Measurements from ENCODE around the gene ARL11. TPM values are rescaled to one million over a fixed set of nuclear protein-coding genes. Genes with fewer than 3 reads are reported as not detected.

The ARL11 gene
- total RNA-seq, 2 experiments from 2014 or later = 0.29 to 0.61 TPM

DNA sequence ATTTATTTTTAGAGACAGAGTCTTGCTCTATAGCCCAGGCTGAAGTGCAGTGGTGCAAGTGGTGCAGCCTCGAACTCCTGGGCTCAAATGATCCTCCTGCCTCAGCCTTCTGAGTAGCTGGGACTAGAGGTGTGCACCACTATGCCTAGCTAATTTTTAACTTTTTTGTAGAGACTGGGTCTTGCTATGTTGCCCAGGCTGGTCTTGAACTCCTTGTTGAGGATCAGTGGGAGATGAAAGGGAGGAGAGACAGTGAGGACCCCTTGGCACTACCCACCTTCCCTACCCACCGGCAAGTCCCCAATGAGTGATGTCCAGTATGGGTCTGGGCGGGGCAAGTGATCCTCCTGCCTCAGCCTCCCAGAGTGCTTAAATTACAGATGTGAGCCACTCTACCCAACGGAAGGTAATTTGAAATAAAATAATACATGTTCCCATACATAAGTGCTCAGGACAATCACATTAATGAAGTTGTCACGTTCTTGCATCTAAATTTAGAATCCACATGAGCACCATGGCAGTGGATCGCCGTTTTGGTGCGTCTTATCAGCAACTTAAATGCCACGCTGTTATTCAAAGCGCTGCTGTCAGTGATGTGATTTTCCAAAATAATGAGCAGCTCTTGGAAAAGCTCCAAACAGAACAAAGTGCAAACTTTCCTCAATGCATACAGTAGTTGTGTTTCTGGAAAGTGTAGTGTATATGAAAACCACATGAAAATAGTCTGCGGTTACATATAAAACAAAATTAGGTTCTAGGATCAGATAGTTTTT lies 5.9 kb upstream of the ARL11 start:
- intact Hi-C loops (cut with micrococcal nuclease) = no loop called here
- Mint-ChIP-seq H3K9me3 (no peaks in the 10 kb centered on the region), H3K36me3 (ENCODE audit: low read depth) (no peaks in the 10 kb centered on the region), H3K4me3 (no peak overlapping the region), H3K27me3 (no peaks in the 10 kb centered on the region), H3K27ac (no peak overlapping the region), H3K4me1 (ENCODE audit: low read depth) (no peaks in the 10 kb centered on the region)
- no peak for DNase-seq
- ChIA-PET POLR2A (no interaction called here), CTCF (interaction anchor here (1.3 to 1.5 kb wide), 2 partner anchors 8 to 9 kb away, joined by 3 to 4 read pairs; no protein-coding TSS in a partner anchor)
- TF ChIP-seq, protein P1, sequence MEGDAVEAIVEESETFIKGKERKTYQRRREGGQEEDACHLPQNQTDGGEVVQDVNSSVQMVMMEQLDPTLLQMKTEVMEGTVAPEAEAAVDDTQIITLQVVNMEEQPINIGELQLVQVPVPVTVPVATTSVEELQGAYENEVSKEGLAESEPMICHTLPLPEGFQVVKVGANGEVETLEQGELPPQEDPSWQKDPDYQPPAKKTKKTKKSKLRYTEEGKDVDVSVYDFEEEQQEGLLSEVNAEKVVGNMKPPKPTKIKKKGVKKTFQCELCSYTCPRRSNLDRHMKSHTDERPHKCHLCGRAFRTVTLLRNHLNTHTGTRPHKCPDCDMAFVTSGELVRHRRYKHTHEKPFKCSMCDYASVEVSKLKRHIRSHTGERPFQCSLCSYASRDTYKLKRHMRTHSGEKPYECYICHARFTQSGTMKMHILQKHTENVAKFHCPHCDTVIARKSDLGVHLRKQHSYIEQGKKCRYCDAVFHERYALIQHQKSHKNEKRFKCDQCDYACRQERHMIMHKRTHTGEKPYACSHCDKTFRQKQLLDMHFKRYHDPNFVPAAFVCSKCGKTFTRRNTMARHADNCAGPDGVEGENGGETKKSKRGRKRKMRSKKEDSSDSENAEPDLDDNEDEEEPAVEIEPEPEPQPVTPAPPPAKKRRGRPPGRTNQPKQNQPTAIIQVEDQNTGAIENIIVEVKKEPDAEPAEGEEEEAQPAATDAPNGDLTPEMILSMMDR (IDR thresholded peaks at IDR 0.05) = no peak
- ATAC-seq = no peak

DNA sequence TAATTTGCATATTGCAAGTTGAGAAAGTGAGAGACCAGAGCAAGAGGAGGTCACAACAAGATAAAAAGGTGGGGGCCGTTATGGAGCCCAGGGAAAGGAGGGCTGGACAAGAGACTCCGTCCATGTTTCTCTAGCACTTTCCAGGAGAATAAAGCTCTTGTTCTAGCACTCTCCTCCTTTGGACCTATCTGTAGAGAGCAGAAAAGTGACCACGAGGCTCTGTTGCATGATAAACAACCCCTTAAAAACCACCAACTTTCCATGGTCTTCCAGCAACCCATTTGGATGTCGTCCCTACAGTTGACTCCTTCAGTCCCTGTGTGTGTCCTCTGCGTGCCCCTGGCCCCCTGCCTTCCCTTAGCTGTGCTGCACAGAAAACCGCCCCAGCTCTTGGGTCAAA lies 4.1 kb upstream of the ARL11 start:
- intact Hi-C loops (cut with micrococcal nuclease) = no loop called here
- ChIA-PET POLR2A (interaction anchor here (0.6 kb wide), 1 partner anchor 329 kb away, joined by 3 read pairs; no protein-coding TSS in a partner anchor), CTCF (no interaction called here)
- Mint-ChIP-seq H3K27ac (no peak overlapping the region), H3K9me3 (no peaks in the 10 kb centered on the region), H3K27me3 (no peaks in the 10 kb centered on the region), H3K36me3 (ENCODE audit: low read depth) (no peaks in the 10 kb centered on the region), H3K4me3 (no peak overlapping the region), H3K4me1 (ENCODE audit: low read depth) (peaks cover 7% of the 10 kb centered on the region)
- TF ChIP-seq, protein P1 (IDR thresholded peaks at IDR 0.05) = no peak
- no peak for ATAC-seq
- DNase-seq = no peak

DNA sequence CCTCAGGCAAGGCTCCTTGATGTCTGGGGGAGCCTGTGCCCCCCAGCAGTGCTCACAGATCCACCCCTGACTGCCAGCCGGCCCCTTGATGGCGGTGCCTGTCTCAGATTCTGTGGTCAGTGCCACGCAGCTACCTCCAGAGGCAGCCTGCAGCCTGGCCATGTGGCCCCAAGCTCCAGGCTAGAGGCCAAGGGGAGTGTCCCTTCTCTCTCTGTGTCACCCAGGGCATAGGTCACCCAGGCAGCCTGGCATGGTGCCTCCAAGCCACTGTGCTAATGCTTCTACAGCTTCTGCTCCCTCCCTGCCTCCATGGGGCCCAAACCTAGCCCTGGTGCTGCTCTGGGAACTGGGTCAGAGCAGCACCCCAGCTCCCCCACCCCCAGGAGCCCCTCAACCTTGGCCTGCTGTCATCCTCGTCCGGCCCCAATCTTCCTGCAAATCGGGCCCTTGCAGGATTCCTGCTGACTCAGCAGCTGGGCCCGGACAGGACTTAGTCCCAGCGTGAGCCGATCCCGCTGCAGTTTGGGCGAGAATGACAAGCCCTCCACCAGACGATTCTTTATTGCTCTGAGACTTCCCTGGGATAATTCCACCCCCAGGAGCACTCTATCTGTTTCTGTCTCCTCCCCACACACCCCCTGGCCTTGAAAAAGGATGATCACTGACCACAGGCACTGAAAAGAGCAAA lies 2.8 kb upstream of the ARL11 start:
- Mint-ChIP-seq H3K27me3 (no peaks in the 10 kb centered on the region), H3K4me1 (ENCODE audit: low read depth) (peaks cover 7% of the 10 kb centered on the region), H3K36me3 (ENCODE audit: low read depth) (no peaks in the 10 kb centered on the region), H3K4me3 (no peak overlapping the region), H3K9me3 (no peaks in the 10 kb centered on the region), H3K27ac (no peak overlapping the region)
- TF ChIP-seq, protein P1 (IDR thresholded peaks at IDR 0.05) = no peak
- ChIA-PET POLR2A (no interaction called here), CTCF (interaction anchor here (2.0 kb wide), 1 partner anchor 17 kb away, joined by 5 read pairs; no protein-coding TSS in a partner anchor)
- ATAC-seq (no peak), DNase-seq (no peak)
- intact Hi-C loops (cut with micrococcal nuclease) = no loop called here

DNA sequence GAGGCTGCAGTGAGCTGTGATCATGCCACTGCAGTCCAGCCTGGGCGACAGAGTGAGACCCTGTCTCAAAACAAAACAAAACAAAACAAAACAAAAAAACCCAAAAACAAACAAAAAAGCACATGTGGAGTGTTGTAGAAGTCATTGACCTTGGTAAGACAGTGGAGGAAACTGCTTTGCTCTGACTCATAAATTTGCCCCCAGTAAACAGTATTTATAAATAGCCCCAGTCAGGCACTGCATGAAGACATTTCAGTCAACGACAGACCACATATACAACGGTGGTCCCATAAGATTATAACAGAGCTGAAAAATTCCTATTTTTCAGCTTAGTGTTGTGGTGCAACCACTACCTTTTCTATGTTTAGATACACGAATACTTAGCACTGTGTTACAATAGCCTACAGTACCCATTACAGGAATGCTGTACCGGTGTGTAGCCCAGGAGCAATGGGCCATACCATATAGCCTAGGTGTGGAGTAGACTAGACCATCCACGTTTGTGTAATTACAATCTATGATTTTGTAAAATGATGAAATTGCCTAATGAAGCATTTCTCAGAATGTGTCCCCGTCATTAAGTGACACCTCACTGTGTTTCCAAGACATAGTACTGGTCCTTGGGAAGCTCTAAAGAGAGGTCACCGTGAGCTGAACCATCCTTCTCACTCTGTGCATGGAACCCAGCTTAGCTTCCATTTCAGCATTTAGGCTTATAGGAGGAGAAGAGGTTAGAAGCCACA lies 1.1 kb downstream of the ARL11 start:
- H3K36me3 Mint-ChIP-seq (ENCODE audit: low read depth) = no peaks in the 10 kb centered on the region
- no peak overlapping the region for H3K27ac Mint-ChIP-seq
- TF ChIP-seq, protein P1 (IDR thresholded peaks at IDR 0.05) = no peak
- H3K27me3 Mint-ChIP-seq = no peaks in the 10 kb centered on the region
- ChIA-PET POLR2A (interaction anchor here (0.6 to 1.3 kb wide), 2 partner anchors 192 to 240 kb away, joined by 3 read pairs; no protein-coding TSS in a partner anchor), CTCF (interaction anchor here (1.5 kb wide), 1 partner anchor 8 kb away, joined by 3 read pairs; no protein-coding TSS in a partner anchor)
- no peaks in the 10 kb centered on the region for H3K9me3 Mint-ChIP-seq
- intact Hi-C loops (cut with micrococcal nuclease) = no loop called here
- no peak for ATAC-seq
- H3K4me1 Mint-ChIP-seq (ENCODE audit: low read depth) = peaks cover 7% of the 10 kb centered on the region
- peak overlapping the region; percentile 75 for H3K4me3 Mint-ChIP-seq
- no peak for DNase-seq

Measured in activated CD8-positive, alpha-beta T cell treated with anti-CD3 and anti-CD28 coated beads for 36 hours (primary cell).